KOPT-K1 (cell line): Measurements from ENCODE around the gene SMARCC1.

Experiments used
- H3K27ac ChIP-seq: fragments of 200-600 bp; sonication (generic); 2 replicates; pipeline ENCODE4 v1.5.1; 2016; ENCODE audit warnings: antibody characterized with exemption, mild to moderate bottlenecking, low read depth, low read length; ENCODE audit not compliant: poor library complexity, severe bottlenecking
- H3K36me3 ChIP-seq: fragments of 200-600 bp; sonication (generic); 2 replicates; pipeline ENCODE4 v1.5.1; 2017; ENCODE audit warnings: antibody characterized with exemption, mild to moderate bottlenecking, low read length, moderate library complexity; ENCODE audit not compliant: insufficient read depth
- H3K9me3 ChIP-seq: fragments of 200-600 bp; sonication (generic); 2 replicates; pipeline ENCODE4 v1.5.1; 2017; ENCODE audit warnings: antibody characterized with exemption, low read length, mild to moderate bottlenecking; ENCODE audit not compliant: insufficient read depth, poor library complexity, severe bottlenecking

The SMARCC1 gene

DNA sequence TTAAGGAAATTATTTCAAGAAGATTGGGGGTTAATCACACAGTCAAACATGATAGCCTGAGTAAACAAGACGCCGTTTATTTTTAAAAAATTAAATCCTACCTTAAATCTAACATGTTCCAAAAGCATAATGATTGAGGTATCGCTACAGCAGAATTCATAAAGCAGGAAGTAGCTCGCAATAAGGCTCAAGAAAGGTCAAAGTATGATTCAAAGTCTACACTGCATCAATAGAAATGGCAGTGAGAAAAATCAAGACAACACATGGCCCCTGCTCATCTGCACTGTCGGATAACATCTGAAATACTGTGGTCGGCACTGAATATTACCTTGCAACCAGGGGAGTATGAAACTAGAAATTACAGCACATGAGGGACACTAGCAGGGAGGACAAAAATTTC is 93.2 kb downstream of the SMARCC1 start:
- peaks cover 99% of the 10 kb centered on the region for H3K36me3 ChIP-seq
- no peak overlapping the region for H3K27ac ChIP-seq
- no peaks in the 10 kb centered on the region for H3K9me3 ChIP-seq

DNA sequence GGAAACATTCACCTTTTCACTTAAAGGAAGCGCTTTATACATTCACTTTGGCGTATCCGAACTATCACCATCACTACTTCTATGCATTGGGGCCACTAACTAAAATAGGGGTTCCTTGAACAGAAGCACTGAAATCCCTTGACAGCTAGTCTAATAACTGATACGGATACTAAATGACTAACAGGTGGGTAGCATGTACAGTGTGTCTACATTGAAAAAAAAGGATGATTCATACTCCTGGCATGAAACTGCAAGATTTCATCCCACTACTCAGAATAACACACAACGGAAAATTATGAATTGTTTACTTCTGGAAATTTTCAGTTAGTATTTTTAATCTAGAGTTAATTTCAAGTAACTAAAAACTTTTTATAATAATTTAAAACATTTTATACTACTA is 96.7 kb downstream of the SMARCC1 start:
- Histone ChIP-seq H3K27ac (no peak overlapping the region), H3K9me3 (no peaks in the 10 kb centered on the region), H3K36me3 (peaks cover 96% of the 10 kb centered on the region)

DNA sequence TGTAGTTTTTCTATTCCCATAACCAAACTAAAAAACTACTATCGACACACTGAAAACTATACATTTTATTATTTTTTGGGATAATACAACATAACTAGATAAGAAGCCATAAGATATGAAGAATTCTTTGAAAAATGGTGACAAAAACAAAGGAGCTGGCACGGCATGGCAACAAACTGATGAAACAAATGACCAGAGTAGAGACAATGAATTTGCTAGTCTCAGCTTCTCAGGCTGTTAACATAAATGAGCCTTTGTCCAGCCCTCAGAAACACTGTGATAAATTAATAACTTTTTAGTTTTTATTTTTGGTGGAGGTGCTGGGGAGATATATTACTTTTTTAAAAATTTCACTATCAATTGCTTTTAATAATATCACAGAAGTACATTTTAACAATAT is 100.7 kb downstream of the SMARCC1 start:
- Histone ChIP-seq H3K36me3 (peaks cover 96% of the 10 kb centered on the region), H3K27ac (no peak overlapping the region), H3K9me3 (no peaks in the 10 kb centered on the region)

DNA sequence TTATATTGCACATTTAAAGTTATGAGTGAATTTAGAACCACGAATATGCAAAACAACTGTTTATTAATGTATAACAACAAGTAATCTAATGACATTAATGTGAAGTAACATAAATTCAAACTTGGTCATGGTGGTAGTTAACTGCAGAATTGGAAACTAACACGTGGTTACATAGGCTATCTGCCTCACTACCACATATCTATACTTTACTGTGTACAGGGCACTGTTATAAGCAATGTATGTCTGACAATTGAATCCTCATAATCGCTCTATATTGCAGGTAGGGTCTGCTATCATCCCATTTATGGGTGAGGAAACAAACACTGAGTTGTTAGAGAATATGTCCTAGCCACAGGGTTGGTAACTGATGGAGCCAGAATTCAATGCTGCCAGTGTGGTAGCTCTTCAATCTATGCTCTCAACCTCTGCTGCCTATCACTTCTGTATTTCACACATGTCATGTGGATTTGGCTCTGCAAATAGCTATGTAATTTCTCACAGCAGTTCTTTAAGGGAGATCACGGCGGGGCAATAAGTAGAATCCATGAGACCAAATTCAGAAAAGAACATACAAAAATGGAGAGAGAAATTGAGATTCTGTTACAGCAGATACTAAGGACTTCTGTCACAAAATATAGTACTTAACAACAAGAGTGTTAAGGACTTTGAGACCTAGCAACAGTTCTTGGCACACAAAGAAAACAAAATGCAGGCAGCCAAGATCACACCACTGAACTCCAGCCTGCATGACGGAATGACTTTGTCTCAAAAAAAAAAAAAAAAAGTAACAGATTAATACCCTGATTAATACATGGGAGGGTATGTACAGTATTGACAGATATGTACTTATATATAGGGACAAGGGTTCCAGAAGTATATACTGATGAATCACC is 103.0 kb downstream of the SMARCC1 start:
- Histone ChIP-seq H3K27ac (no peak overlapping the region), H3K36me3 (peaks cover 97% of the 10 kb centered on the region), H3K9me3 (no peaks in the 10 kb centered on the region)

DNA sequence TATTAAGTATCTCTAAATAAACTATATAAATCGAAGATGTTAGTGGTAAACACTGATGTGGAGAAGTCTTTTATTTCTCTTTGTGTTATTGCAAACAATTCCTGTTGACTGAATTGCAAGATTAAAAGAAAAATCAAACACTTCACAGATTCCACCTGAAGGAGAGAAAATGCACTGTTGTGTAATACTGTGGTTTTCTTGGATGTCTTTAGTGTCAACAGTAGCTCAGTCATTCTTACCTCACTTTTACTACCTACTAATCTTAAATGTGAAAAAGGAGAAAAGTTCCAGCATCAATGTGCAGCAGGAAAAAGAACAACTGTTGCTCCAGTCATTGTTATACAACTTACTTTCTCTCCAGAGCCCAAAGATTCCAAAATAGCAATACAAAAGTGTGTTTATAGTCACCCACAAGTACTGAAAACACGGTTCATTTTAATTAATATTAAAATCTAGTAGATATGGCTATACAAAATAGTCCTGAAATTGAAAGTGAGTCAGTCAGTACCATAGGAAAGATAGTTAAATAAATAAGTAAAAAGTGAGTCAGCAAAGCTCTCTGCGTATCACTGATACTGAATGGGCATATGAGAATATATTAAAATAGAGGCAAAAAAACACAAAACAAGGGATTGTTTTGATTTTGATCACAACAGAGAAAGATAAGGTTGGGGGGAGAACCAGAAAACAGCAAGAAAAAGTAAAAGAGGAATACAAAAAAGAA is 112.5 kb downstream of the SMARCC1 start:
- H3K36me3 ChIP-seq = peaks cover 100% of the 10 kb centered on the region

DNA sequence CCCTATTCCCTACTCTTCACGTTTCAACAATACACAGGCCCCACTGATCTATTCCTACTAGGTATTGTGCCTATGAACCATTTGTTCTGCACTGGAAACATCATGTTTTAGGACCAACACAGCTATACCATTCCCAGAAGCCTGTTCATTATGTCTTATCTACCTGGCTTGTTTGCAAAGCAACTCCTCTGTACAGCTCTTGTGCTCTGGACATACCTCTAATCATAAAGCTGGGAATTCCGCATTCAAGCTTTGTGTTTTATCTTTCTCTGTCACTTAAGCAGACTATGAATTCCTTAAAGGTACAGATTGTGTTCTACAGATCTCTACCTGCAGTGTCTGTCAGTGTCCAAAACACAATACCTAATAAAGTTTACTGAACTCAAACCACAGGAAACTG is 115.6 kb downstream of the SMARCC1 start:
- H3K27ac ChIP-seq = no peak overlapping the region
- H3K36me3 ChIP-seq = peaks cover 96% of the 10 kb centered on the region
- no peaks in the 10 kb centered on the region for H3K9me3 ChIP-seq

More for the DNA sequence above, 112.5 kb downstream of the SMARCC1 start:
- no peak overlapping the region for H3K27ac ChIP-seq
- no peaks in the 10 kb centered on the region for H3K9me3 ChIP-seq

DNA sequence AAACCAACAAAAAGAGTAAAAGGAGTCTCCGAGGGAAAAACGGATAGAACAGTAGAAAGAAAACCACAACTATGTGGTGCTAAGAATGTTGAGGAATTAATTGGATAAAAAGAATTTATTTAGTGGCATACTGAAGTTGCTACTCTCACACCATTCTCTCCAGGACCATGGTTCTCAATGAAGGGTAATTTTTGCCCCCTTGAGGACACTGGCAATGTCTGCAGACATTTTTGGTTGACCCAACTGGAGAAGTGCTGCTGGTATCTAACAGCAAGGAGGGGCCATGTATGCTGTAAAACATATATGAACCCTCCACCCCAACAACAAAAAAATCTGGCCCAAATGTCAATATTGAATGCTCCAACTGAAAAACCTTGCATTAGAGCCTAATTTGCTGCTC is 117.2 kb downstream of the SMARCC1 start:
- Histone ChIP-seq H3K36me3 (peaks cover 96% of the 10 kb centered on the region), H3K27ac (no peak overlapping the region), H3K9me3 (no peaks in the 10 kb centered on the region)

DNA sequence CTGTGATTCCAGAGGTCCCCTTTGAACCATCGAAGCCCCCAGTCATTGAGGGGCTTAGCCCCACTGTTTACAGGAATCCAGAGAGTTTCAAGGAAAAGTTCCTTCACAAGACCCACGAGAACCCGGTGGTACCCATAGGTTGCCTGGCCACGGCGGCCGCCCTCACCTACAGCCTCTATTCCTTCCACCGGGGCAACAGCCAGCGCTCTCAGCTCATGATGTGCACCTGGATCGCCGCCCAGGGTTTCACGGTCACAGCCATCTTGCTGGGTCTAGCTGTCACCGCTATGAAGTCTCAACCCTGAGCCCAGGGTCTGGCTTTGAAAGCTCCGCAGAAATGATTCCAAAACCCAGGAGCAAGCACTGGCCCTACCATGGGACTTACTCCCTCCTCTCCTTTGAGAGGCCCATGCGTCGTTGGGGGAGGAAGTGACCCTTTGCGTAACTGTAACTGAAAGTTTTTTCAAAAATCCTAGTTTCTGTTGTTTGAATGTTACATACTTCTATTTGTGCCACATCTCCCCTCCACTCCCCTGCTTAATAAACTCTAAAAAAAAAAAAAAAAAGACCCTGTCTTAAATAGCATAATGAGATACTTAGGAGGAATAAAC is 118.0 kb downstream of the SMARCC1 start:
- H3K27ac ChIP-seq = no peak overlapping the region
- H3K36me3 ChIP-seq = peaks cover 96% of the 10 kb centered on the region
- peaks cover 3% of the 10 kb centered on the region for H3K9me3 ChIP-seq

DNA sequence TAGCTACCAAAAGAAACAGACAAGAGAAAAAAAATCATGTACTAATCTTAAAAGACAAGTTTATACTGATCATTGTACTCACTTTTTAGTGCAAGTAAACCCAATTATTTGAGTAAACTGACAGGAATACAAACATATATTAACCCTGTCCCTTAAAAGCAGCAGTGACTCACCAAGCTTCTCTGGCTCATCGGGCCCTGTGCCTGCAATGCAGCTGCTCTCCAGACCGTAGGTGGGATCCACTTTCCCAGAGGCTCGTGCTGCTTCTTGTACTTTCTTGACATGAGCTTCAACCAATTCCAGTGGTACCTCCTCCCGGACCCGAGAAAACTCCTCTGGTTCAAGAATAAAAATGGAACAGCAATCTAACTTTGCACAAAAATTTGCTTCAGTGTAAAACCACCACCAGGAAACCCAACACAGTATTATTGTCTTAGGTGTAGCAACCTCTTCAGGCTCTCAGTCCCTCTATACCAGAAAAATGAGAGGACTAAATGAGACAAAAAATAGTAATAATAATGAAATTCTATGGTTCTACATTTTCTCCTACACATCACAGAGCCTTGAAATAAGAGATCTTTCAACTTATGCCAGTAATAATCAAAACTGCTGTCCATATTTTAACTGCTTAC is 120.5 kb downstream of the SMARCC1 start:
- Histone ChIP-seq H3K27ac (no peak overlapping the region), H3K36me3 (peaks cover 96% of the 10 kb centered on the region), H3K9me3 (peaks cover 7% of the 10 kb centered on the region)

DNA sequence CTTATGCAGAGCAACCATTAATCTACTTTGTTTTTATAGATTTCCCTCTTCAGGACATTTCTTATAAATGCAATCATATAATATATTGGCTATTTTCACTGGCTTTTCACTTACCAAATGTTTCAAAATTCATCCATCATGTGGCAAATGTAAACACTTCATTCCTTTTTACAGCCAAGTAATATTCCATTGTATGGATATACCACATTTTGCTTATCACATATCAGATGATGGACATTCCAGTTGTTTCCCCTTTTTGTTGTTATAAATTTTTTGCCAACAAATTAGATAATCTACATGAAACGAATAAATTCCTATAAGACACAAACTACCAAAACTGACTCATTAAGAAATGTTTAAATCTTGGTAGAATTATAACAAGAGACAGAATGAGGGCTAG is 123.2 kb downstream of the SMARCC1 start:
- Histone ChIP-seq H3K36me3 (peaks cover 96% of the 10 kb centered on the region), H3K9me3 (peaks cover 7% of the 10 kb centered on the region), H3K27ac (no peak overlapping the region)

DNA sequence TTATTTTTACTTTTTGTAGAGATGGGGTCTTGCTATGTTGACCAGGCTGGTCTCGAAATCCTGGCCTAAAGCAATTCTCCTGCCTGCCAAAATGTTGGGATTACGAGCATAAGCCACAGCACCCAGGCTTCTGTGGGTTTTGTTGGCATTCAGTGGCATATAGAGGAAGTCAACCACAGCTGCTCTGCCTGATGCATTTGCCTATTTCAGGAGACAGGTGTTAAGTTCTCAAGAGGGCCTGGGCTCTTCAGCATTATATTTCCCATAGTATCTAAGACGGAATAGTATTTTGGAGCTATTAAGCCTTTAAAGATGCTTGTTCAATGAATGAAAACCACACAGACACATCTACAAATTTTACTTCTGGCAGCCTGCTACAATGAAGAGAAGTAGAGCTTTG is 129.6 kb downstream of the SMARCC1 start:
- no peak overlapping the region for H3K27ac ChIP-seq
- H3K9me3 ChIP-seq = no peaks in the 10 kb centered on the region
- peaks cover 95% of the 10 kb centered on the region for H3K36me3 ChIP-seq

DNA sequence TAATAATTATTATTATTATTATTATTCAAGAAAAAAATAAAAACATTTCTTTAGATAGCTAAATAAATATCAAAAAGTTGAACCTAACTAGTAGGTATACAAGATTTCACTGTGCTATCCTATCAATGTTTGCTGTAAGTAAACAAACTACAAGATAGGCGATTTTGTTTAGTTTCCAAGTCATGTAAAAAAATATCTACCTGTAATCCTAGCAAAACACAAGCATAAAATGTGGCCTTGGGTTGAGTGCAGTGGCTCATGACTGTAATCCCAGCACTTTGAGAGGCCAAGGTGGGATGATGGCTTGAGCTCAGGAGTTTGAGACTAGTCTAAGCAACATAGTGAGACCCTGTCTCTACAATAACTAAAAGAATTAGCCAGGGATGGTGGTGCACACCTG is 131.4 kb downstream of the SMARCC1 start:
- Histone ChIP-seq H3K36me3 (peaks cover 95% of the 10 kb centered on the region), H3K27ac (no peak overlapping the region), H3K9me3 (no peaks in the 10 kb centered on the region)

DNA sequence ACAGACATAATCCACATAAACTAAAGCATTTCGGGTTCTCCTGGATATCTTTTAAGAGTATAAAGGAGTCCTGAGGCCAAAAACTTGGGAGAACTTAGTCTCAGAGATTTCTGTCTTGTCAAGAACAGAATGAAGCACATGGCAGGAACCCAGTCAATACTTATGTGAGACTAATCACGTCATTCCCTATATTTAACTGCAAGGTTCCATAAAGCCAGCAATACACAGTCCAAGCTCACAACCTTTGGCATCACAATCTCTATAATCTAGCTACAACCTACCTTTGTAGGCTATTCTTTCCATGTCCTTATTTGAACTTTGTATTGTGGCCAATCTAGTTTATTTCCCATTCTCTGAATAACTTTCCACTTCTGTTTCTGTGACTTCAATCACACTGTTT is 134.1 kb downstream of the SMARCC1 start:
- Histone ChIP-seq H3K9me3 (no peaks in the 10 kb centered on the region), H3K36me3 (peaks cover 96% of the 10 kb centered on the region), H3K27ac (no peak overlapping the region)

DNA sequence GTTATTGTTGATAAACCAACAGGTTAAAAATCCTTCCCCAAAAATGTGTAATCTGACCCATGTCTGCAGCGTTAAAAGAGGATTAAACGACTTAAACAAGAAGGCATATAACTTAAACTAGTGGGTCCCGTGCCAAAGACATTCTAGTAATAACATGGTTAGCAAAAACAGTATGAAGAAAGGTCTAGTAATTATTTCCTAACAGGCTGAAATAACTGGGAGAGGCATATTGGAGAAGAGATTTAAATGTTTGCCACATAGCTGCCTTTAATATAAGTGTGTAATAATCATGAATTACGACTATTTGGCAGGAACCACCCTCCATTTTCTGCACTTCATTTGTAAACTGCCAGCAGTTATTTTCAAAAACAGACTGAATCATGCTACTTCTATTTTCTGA is 135.3 kb downstream of the SMARCC1 start:
- H3K9me3 ChIP-seq = no peaks in the 10 kb centered on the region
- peaks cover 98% of the 10 kb centered on the region for H3K36me3 ChIP-seq
- no peak overlapping the region for H3K27ac ChIP-seq

DNA sequence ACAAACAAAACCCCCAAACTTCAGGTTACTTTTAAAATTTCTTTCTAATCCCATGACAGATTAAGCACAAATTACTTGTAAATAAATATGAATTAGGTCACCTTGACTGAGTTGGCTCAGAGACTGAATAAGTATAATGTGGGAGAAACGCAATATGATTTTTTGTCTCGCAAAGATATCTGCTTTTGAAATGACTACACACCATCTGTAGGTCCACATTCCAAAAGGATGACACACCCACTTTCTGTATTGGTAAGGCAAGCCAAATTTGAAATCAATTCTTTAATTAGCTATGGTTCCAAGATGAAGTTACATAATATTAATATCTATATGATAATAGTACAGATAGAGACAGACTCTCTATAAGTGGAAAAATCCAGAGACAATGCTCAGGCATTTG is 136.1 kb downstream of the SMARCC1 start:
- H3K36me3 ChIP-seq = peaks cover 98% of the 10 kb centered on the region
- no peak overlapping the region for H3K27ac ChIP-seq
- H3K9me3 ChIP-seq = no peaks in the 10 kb centered on the region
